ENCODE results near the gene STT3A. TPM values are rescaled to one million over a fixed set of nuclear protein-coding genes. Genes with fewer than 3 reads are reported as not detected.

Gene STT3A
- total RNA-seq, 1 donor from 2014 or later: 232 TPM

DNA sequence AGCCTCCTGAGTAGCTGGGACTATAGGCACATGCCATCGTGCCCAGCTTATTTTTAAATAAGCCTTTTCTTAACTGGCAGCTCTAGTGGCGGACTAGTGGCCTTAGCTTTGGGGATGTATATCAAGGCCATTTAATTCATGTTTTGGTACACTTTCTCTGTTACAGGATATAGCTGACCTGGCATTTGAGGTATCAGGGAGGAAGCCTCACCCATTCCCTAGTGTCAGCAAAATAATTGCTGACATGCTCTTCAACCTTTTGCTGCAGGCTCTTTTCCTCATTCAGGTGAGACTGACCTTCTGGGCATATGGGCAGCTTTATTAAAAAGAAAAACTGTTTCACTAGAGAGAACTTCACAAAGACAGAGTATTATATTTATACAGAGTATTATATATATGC, 13.9 kb upstream of the STT3A start:
- H3K4me3 ChIP-seq (ENCODE audit: insufficient read depth, low read depth, low read length): no peak overlapping the region
- no peak overlapping the region for H3K27ac ChIP-seq (ENCODE audit: low read depth, low read length)
- Mint-ChIP-seq H3K9me3 (ENCODE audit: unreplicated experiment) (no peaks in the 10 kb centered on the region), H3K36me3 (ENCODE audit: low read depth, unreplicated experiment) (peaks cover 13% of the 10 kb centered on the region), H3K4me3 (ENCODE audit: unreplicated experiment) (no peak overlapping the region), H3K27ac (ENCODE audit: unreplicated experiment) (no peak overlapping the region), H3K4me1 (ENCODE audit: low read depth, unreplicated experiment) (peaks cover 4% of the 10 kb centered on the region), H3K27me3 (ENCODE audit: low read depth, unreplicated experiment) (no peaks in the 10 kb centered on the region)
- no peak overlapping the region for H3K4me2 ChIP-seq (ENCODE audit: low read length)
- no peak overlapping the region for H2AFZ ChIP-seq (ENCODE audit: low read depth, low read length)
- no peaks in the 10 kb centered on the region for H3K9me3 ChIP-seq (ENCODE audit: insufficient read depth, low read depth, low read length)
- H3K4me1 ChIP-seq (ENCODE audit: insufficient read depth, low read length): no peaks in the 10 kb centered on the region
- H3K36me3 ChIP-seq (ENCODE audit: insufficient read depth, low read length): peaks cover 71% of the 10 kb centered on the region
- H3K9ac ChIP-seq (ENCODE audit: low read length): no peak overlapping the region
- no peak for TF ChIP-seq CTCF (IDR thresholded peaks at IDR 0.05; ENCODE audit: insufficient read depth, low read depth, low read length)
- TF ChIP-seq EZH2 (IDR thresholded peaks at IDR 0.05; ENCODE audit: insufficient read depth, low read length): no peak
- no peaks in the 10 kb centered on the region for H3K79me2 ChIP-seq (ENCODE audit: insufficient read depth, low read length)
- H4K20me1 ChIP-seq (ENCODE audit: insufficient read depth, low read length): no peaks in the 10 kb centered on the region
- FAIRE-seq: no peak
- no peak for DNase-seq (ENCODE audit: low read depth)
- no peaks in the 10 kb centered on the region for H3K27me3 ChIP-seq (ENCODE audit: insufficient read depth, low read length)

GRCh38 chr11:125579811-125580210, 12.8 kb upstream of the STT3A start:
- Histone ChIP-seq H3K9ac (ENCODE audit: low read length) (no peak overlapping the region), H3K4me1 (ENCODE audit: insufficient read depth, low read length) (no peaks in the 10 kb centered on the region), H2AFZ (ENCODE audit: low read depth, low read length) (no peak overlapping the region), H3K4me2 (ENCODE audit: low read length) (no peak overlapping the region), H4K20me1 (ENCODE audit: insufficient read depth, low read length) (no peaks in the 10 kb centered on the region), H3K27me3 (ENCODE audit: insufficient read depth, low read length) (no peaks in the 10 kb centered on the region), H3K27ac (ENCODE audit: low read depth, low read length) (no peak overlapping the region), H3K4me3 (ENCODE audit: insufficient read depth, low read depth, low read length) (no peak overlapping the region), H3K36me3 (ENCODE audit: insufficient read depth, low read length) (peaks cover 70% of the 10 kb centered on the region), H3K9me3 (ENCODE audit: insufficient read depth, low read depth, low read length) (no peaks in the 10 kb centered on the region), H3K79me2 (ENCODE audit: insufficient read depth, low read length) (no peaks in the 10 kb centered on the region)
- Mint-ChIP-seq H3K4me3 (ENCODE audit: unreplicated experiment) (no peak overlapping the region), H3K27me3 (ENCODE audit: low read depth, unreplicated experiment) (no peaks in the 10 kb centered on the region), H3K27ac (ENCODE audit: unreplicated experiment) (no peak overlapping the region), H3K9me3 (ENCODE audit: unreplicated experiment) (no peaks in the 10 kb centered on the region), H3K36me3 (ENCODE audit: low read depth, unreplicated experiment) (peaks cover 13% of the 10 kb centered on the region), H3K4me1 (ENCODE audit: low read depth, unreplicated experiment) (peaks cover 4% of the 10 kb centered on the region)
- FAIRE-seq (no peak), DNase-seq (ENCODE audit: low read depth) (no peak)
- no peak for TF ChIP-seq EZH2 (IDR thresholded peaks at IDR 0.05; ENCODE audit: insufficient read depth, low read length)
- no peak for TF ChIP-seq CTCF (IDR thresholded peaks at IDR 0.05; ENCODE audit: insufficient read depth, low read depth, low read length)

DNA sequence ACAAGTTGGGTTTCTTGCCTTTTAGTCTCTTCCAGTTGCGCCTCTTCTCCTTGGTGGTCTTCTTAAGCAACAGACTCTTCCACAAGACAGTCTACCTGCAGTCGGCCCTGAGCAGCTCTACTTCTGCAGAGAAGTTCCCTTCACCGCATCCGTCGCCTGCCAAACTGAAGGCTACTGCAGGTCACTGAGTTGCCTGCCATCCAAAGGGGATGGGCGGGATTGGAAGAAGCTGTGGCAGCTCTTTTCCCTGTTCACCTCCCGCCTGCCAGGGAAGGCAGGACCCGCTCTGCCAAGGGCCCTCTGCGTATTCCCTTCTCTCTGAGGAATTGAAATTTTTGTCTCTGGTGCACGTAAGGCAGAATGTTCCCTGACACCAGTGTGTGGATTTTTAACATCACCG, 9.2 kb upstream of the STT3A start:
- Histone ChIP-seq H3K4me2 (ENCODE audit: low read length) (no peak overlapping the region), H3K27ac (ENCODE audit: low read depth, low read length) (no peak overlapping the region), H3K79me2 (ENCODE audit: insufficient read depth, low read length) (no peaks in the 10 kb centered on the region), H3K36me3 (ENCODE audit: insufficient read depth, low read length) (peaks cover 44% of the 10 kb centered on the region), H3K9ac (ENCODE audit: low read length) (no peak overlapping the region), H3K4me3 (ENCODE audit: insufficient read depth, low read depth, low read length) (no peak overlapping the region), H3K27me3 (ENCODE audit: insufficient read depth, low read length) (no peaks in the 10 kb centered on the region), H3K9me3 (ENCODE audit: insufficient read depth, low read depth, low read length) (no peaks in the 10 kb centered on the region), H3K4me1 (ENCODE audit: insufficient read depth, low read length) (no peaks in the 10 kb centered on the region), H2AFZ (ENCODE audit: low read depth, low read length) (no peak overlapping the region), H4K20me1 (ENCODE audit: insufficient read depth, low read length) (no peaks in the 10 kb centered on the region)
- no peak for TF ChIP-seq EZH2 (IDR thresholded peaks at IDR 0.05; ENCODE audit: insufficient read depth, low read length)
- TF ChIP-seq CTCF (IDR thresholded peaks at IDR 0.05; ENCODE audit: insufficient read depth, low read depth, low read length): no peak
- no peaks in the 10 kb centered on the region for H3K27me3 Mint-ChIP-seq (ENCODE audit: low read depth, unreplicated experiment)
- peaks cover 13% of the 10 kb centered on the region for H3K36me3 Mint-ChIP-seq (ENCODE audit: low read depth, unreplicated experiment)
- DNase-seq (ENCODE audit: low read depth): no peak
- no peak overlapping the region for H3K4me3 Mint-ChIP-seq (ENCODE audit: unreplicated experiment)
- H3K4me1 Mint-ChIP-seq (ENCODE audit: low read depth, unreplicated experiment): peaks cover 9% of the 10 kb centered on the region
- no peaks in the 10 kb centered on the region for H3K9me3 Mint-ChIP-seq (ENCODE audit: unreplicated experiment)
- no peak overlapping the region for H3K27ac Mint-ChIP-seq (ENCODE audit: unreplicated experiment)
- no peak for FAIRE-seq

All from astrocyte (in vitro differentiated cells and primary cell).